Lower lobe of right lung (tissue), 2 donors: Measurements from ENCODE around the gene PCDHB4. TPM values are rescaled to one million over a fixed set of nuclear protein-coding genes. Genes with fewer than 3 reads are reported as not detected.
"Not testable (repeated sequence)": the region's sequence is repeated elsewhere in the genome, so short reads cannot be mapped to it uniquely, and the experiment has no call there.

ENCODE experiments used
- ATAC-seq, 2 donors: fragments of 200-7000 bp; cut with Tn5 transposase; one replicate each; pipeline ENCODE4 v1.9.1; 2020 to 2022; ENCODE audit warnings: mild to moderate bottlenecking in 2 of 2, moderate library complexity in 2 of 2
- DNase-seq: peaks from one replicate; pipeline ENCODE4 v3.0.0-alpha.2; 2020
- H3K27ac ChIP-seq: fragments of 200-600 bp; one replicate; pipeline ENCODE4 v1.8.0; 2022
- H3K27me3 ChIP-seq: fragments of 200-600 bp; one replicate; pipeline ENCODE4 v1.8.0; 2022; ENCODE audit warnings: low read depth
- H3K36me3 ChIP-seq: fragments of 200-600 bp; one replicate; pipeline ENCODE4 v1.8.0; 2022; ENCODE audit warnings: mild to moderate bottlenecking
- H3K4me1 ChIP-seq: fragments of 200-600 bp; one replicate; pipeline ENCODE4 v1.8.0; 2022
- H3K4me3 ChIP-seq: fragments of 200-600 bp; one replicate; pipeline ENCODE4 v1.8.0; 2022; ENCODE audit warnings: mild to moderate bottlenecking
- H3K9me3 ChIP-seq: fragments of 200-600 bp; one replicate; pipeline ENCODE4 v1.8.0; 2022
- intact Hi-C: fragments of 100-400 bp; cut with DNase I; formaldehyde crosslinking; loops from one replicate; pipeline ENCODE4 v1.11.0; 2022
- total RNA-seq: library from RNA; stranded (reverse); fragmentation: NEBNext Ultra II Directional; extraction: Animal tissue kit (Norgen Biotek cat#: 25700); gene quantifications from one replicate; pipeline ENCODE4 v1.2.1, GENCODE V29; 2021
- TF ChIP-seq, protein P1 (sequence below): fragments of 200-600 bp; IDR thresholded peaks from one replicate; pipeline ENCODE4 v1.8.0; 2022; ENCODE audit warnings: antibody characterized with exemption, mild to moderate bottlenecking
- donor health status: DM: no; HTN: yes; CAD: no; lungs with severe emphysema.

PCDHB4 gene
- total RNA-seq, 1 donor from 2014 or later: 2.2 TPM

DNA sequence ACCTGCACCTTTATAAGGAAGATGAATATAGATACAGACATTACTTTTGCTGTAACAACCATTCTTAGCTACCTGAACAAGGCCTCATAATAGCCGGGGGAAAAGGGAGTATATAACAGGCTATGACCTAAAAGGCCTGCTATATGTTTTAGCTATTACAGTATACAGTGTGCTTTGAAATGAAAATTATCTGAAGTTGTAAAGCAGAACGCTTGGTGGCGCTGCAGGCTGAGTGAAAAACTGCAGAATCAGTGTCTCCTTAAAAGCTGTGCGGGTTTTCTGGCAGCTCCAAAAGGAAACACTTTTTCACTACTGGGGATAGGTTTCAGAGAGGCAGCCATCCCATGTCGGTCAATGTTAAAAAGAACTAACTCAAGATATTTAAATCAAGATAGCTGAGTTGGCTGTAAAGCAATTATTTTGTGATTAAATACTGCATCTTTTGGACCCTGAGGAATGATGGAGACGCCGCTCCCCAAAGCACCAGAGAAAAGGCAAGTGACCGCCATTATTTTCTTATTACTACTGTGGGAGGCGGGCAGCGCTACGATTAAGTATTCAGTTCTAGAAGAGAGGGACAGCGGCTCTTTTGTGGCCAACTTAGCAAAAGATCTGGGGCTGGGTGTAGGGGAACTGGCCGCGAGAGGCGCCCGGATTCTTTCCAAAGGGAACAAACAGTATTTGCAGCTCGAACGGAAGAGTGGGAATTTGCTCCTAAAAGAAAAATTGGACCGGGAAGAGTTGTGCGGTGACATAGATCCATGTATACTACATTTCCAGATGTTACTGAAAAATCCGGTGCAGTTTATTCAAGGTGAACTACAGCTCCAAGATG is 34.1 kb downstream of the PCDHB4 start:
- ATAC-seq (no peak), DNase-seq (no peak)
- Histone ChIP-seq H3K27me3 (peaks cover 5% of the 10 kb centered on the region), H3K27ac (no peak overlapping the region), H3K36me3 (no peaks in the 10 kb centered on the region), H3K9me3 (peaks cover 19% of the 10 kb centered on the region), H3K4me3 (no peak overlapping the region), H3K4me1 (no peaks in the 10 kb centered on the region)
- TF ChIP-seq, protein P1, sequence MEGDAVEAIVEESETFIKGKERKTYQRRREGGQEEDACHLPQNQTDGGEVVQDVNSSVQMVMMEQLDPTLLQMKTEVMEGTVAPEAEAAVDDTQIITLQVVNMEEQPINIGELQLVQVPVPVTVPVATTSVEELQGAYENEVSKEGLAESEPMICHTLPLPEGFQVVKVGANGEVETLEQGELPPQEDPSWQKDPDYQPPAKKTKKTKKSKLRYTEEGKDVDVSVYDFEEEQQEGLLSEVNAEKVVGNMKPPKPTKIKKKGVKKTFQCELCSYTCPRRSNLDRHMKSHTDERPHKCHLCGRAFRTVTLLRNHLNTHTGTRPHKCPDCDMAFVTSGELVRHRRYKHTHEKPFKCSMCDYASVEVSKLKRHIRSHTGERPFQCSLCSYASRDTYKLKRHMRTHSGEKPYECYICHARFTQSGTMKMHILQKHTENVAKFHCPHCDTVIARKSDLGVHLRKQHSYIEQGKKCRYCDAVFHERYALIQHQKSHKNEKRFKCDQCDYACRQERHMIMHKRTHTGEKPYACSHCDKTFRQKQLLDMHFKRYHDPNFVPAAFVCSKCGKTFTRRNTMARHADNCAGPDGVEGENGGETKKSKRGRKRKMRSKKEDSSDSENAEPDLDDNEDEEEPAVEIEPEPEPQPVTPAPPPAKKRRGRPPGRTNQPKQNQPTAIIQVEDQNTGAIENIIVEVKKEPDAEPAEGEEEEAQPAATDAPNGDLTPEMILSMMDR: no peak
- intact Hi-C loops: no loop called here

DNA sequence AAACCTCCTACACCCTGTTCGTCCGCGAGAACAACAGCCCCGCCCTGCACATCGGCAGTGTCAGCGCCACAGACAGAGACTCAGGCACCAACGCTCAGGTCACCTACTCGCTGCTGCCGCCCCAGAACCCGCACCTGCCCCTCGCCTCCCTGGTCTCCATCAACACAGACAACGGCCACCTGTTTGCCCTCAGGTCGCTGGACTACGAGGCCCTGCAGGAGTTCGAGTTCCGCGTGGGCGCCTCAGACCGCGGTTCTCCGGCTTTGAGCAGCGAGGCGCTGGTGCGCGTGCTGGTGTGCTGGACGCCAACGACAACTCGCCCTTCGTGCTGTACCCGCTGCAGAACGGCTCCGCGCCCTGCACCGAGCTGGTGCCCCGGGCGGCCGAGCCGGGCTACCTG is 35.7 kb downstream of the PCDHB4 start:
- H3K27me3 ChIP-seq, H3K27ac ChIP-seq, H3K4me3 ChIP-seq, H3K4me1 ChIP-seq, H3K36me3 ChIP-seq, intact Hi-C loops, ATAC-seq, DNase-seq: not testable (repeated sequence)
- peaks cover 19% of the 10 kb centered on the region for H3K9me3 ChIP-seq

DNA sequence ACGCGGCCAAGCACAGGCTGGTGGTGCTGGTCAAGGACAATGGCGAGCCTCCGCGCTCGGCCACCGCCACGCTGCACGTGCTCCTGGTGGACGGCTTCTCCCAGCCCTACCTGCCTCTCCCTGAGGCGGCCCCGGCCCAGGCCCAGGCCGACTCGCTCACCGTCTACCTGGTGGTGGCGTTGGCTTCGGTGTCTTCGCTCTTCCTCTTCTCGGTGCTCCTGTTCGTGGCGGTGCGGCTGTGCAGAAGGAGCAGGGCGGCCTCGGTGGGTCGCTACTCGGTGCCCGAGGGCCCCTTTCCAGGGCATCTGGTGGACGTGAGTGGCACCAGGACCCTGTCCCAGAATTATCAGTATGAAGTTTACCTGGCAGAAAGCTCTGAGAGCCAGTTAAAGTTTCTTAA is 36.3 kb downstream of the PCDHB4 start:
- H3K4me1 ChIP-seq, intact Hi-C loops, H3K4me3 ChIP-seq, H3K27me3 ChIP-seq, H3K36me3 ChIP-seq, DNase-seq, ATAC-seq, H3K27ac ChIP-seq: not testable (repeated sequence)
- H3K9me3 ChIP-seq: peaks cover 19% of the 10 kb centered on the region

DNA sequence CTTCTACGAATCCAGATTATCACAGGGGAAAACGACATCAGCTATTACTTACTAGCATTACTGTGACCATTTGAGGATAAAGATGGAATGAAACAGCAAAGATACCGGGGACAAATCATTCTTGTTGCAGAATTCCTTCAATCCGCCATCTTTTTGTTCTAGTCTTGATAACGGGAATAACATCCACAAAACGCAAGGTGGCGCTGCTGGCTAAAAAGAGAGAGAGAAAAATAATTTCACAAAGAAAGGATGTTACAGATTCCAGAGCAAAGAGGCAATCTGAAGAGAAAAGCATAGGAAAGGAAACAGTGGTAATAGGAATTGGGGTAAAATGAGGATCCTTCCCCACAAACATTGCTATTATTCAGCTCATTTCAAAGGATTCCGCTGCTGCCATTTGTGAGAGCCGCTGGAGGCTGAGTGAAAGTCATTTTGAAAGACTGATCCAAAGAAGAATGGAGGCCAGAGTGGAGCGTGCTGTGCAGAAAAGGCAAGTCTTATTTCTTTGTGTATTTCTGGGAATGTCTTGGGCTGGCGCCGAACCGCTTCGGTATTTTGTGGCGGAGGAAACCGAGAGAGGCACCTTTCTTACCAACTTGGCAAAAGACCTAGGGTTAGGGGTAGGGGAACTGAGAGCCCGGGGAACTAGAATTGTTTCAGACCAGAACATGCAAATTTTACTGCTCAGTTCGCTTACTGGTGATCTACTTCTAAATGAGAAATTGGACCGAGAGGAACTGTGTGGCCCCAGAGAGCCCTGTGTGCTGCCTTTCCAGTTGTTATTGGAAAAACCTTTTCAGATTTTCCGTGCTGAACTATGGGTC is 51.0 kb downstream of the PCDHB4 start, which contains the start of gene PCDHB7:
Gene PCDHB7, plus strand, starts transcription at position 264 of the 824 bp plus-strand sequence. Its CDS starts 192 bp downstream, at position 456.
- Histone ChIP-seq H3K4me3 (peak within 1 kb of the TSS; percentile 13), H3K4me1 (no peaks in the 10 kb centered on the region), H3K27me3 (peaks cover 26% of the 10 kb centered on the region), H3K27ac (no peak within 1 kb of the TSS), H3K36me3 (no peaks in the 10 kb centered on the region), H3K9me3 (peaks cover 18% of the 10 kb centered on the region)
- intact Hi-C loops: no loop called here
- TF ChIP-seq, protein P1: peak; percentile 39
- DNase-seq (no peak), ATAC-seq (no peak)

DNA sequence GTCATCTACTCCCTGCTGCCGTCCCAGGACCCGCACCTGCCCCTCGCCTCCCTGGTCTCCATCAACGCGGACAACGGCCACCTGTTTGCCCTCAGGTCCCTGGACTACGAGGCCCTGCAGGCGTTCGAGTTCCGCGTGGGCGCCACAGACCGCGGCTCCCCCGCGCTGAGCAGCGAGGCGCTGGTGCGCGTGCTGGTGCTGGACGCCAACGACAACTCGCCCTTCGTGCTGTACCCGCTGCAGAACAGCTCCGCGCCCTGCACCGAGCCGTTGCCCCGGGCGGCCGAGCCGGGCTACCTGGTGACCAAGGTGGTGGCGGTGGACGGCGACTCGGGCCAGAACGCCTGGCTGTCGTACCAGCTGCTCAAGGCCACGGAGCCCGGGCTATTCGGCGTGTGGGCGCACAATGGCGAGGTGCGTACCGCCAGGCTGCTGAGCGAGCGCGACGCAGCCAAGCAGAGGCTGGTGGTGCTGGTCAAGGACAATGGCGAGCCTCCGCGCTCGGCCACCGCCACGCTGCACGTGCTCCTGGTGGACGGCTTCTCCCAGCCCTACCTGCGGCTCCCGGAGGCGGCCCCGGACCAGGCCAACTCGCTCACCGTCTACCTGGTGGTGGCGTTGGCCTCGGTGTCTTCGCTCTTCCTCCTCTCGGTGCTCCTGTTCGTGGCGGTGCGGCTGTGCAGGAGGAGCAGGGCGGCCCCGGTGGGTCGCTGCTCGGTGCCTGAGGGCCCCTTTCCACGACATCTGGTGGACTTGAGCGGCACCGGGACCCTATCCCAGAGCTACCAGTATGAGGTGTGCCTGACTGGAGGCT is 52.9 kb downstream of the PCDHB4 start:
- H3K36me3 ChIP-seq, H3K4me1 ChIP-seq, ATAC-seq, intact Hi-C loops, H3K4me3 ChIP-seq, DNase-seq, H3K27ac ChIP-seq: not testable (repeated sequence)
- H3K9me3 ChIP-seq: peaks cover 28% of the 10 kb centered on the region
- peaks cover 25% of the 10 kb centered on the region for H3K27me3 ChIP-seq

Other genes starting within 250 kb of the PCDHB4 start
- 6.6 TPM for gene PCDHA12, start 246.5 kb upstream of the PCDHB4 start, total RNA-seq
- gene PCDHA13, start 239.7 kb upstream of the PCDHB4 start, total RNA-seq: 0.97 TPM
- 3.1 TPM for gene PCDHAC1, start 195.5 kb upstream of the PCDHB4 start, total RNA-seq
- gene PCDHAC2, start 155.3 kb upstream of the PCDHB4 start, total RNA-seq: 5.8 TPM
- gene PCDHB1, start 70.4 kb upstream of the PCDHB4 start, total RNA-seq: 0.15 TPM
- 5.6 TPM for gene PCDHB2, start 27.2 kb upstream of the PCDHB4 start, total RNA-seq
- gene PCDHB3, start 21.3 kb upstream of the PCDHB4 start, total RNA-seq: 1.5 TPM
- 1.8 TPM for gene PCDHB5, start 13.4 kb downstream of the PCDHB4 start, total RNA-seq
- 0.41 TPM for gene PCDHB6, start 28.2 kb downstream of the PCDHB4 start, total RNA-seq
- 1.9 TPM for gene PCDHB7, start 50.8 kb downstream of the PCDHB4 start, total RNA-seq
- gene PCDHB8, start 56.0 kb downstream of the PCDHB4 start, total RNA-seq: 2.6 TPM
- 2.6 TPM for gene PCDHB16, start 60.6 kb downstream of the PCDHB4 start, total RNA-seq
- 3.0 TPM for gene PCDHB9, start 65.3 kb downstream of the PCDHB4 start, total RNA-seq
- gene PCDHB10, start 70.5 kb downstream of the PCDHB4 start, total RNA-seq: 2.0 TPM
- 2.7 TPM for gene PCDHB11, start 77.8 kb downstream of the PCDHB4 start, total RNA-seq
- 1.7 TPM for gene PCDHB12, start 86.9 kb downstream of the PCDHB4 start, total RNA-seq
- 2.9 TPM for gene PCDHB13, start 92.1 kb downstream of the PCDHB4 start, total RNA-seq
- 2.1 TPM for gene PCDHB14, start 101.5 kb downstream of the PCDHB4 start, total RNA-seq
- 2.8 TPM for gene PCDHB15, start 123.6 kb downstream of the PCDHB4 start, total RNA-seq
- 0.71 TPM for gene SLC25A2, start 182.2 kb downstream of the PCDHB4 start, total RNA-seq
- gene TAF7, start 199.0 kb downstream of the PCDHB4 start, total RNA-seq: 65.0 TPM
- 0.53 TPM for gene PCDHGA1, start 208.7 kb downstream of the PCDHB4 start, total RNA-seq
- gene PCDHGA2, start 216.9 kb downstream of the PCDHB4 start, total RNA-seq: 2.7 TPM
- gene PCDHGA3, start 222.0 kb downstream of the PCDHB4 start, total RNA-seq: 1.8 TPM
- gene PCDHGB1, start 228.3 kb downstream of the PCDHB4 start, total RNA-seq: 1.8 TPM
- gene PCDHGA4, start 233.2 kb downstream of the PCDHB4 start, total RNA-seq: 3.1 TPM
- gene PCDHGB2, start 238.2 kb downstream of the PCDHB4 start, total RNA-seq: 3.7 TPM
- 2.8 TPM for gene PCDHGA5, start 242.3 kb downstream of the PCDHB4 start, total RNA-seq
- 2.2 TPM for gene PCDHGB3, start 248.4 kb downstream of the PCDHB4 start, total RNA-seq